ENCODE measurements around the gene CABP2. TPM values are rescaled to one million over a fixed set of nuclear protein-coding genes. Genes with fewer than 3 reads are reported as not detected.
"Not testable (repeated sequence)": the region's sequence is repeated elsewhere in the genome, so short reads cannot be mapped to it uniquely, and the experiment has no call there.

Gene CABP2
- total RNA-seq, 2 donors from 2014 or later: not detected

DNA sequence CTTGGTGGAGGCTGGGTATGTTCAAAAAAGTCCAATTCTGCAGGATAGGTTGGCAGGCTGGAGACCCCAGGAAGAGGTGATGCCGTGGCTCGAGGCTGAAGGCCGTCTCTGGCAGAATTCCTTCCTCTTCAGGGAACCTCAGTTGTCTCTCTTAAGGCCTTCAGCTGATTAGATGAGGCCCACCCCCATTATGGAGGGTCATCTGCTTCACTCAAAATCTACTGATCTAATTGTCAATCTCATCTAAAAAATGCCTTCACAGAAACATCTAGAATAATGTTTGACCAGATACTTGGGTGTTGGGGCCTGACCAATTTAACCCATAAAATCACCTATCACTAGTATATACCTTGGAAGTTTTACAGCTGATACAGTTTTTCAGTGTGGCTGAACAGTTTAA is 33.0 kb upstream of the CABP2 start:
- H3K4me3 Mint-ChIP-seq: no peak overlapping the region
- Histone ChIP-seq H3K9ac (ENCODE audit: extremely low read depth, low read length, poor library complexity, severe bottlenecking) (no peak overlapping the region), H3K36me3 (ENCODE audit: control insufficient read depth, insufficient read depth, low read length) (no peaks in the 10 kb centered on the region), H3K4me3 (ENCODE audit: low read length) (no peak overlapping the region), H3K4me1 (ENCODE audit: control insufficient read depth, insufficient read depth, low read length) (no peaks in the 10 kb centered on the region), H3K27ac (ENCODE audit: low read depth, low read length) (no peak overlapping the region), H3K27me3 (ENCODE audit: control insufficient read depth, insufficient read depth, low read length, poor library complexity, severe bottlenecking) (no peaks in the 10 kb centered on the region), H3K9me3 (ENCODE audit: control insufficient read depth, low read length) (peaks cover 15% of the 10 kb centered on the region)
- no peak overlapping the region for H3K27ac Mint-ChIP-seq
- WGBS, 2 experiments (ENCODE audit: insufficient coverage in 1 of 2, insufficient read length in 1 of 2): 88 to 94% methylated on average over 3 of the region's 3 CpGs
- H3K9me3 Mint-ChIP-seq: peaks cover 17% of the 10 kb centered on the region
- TF ChIP-seq, protein P1, sequence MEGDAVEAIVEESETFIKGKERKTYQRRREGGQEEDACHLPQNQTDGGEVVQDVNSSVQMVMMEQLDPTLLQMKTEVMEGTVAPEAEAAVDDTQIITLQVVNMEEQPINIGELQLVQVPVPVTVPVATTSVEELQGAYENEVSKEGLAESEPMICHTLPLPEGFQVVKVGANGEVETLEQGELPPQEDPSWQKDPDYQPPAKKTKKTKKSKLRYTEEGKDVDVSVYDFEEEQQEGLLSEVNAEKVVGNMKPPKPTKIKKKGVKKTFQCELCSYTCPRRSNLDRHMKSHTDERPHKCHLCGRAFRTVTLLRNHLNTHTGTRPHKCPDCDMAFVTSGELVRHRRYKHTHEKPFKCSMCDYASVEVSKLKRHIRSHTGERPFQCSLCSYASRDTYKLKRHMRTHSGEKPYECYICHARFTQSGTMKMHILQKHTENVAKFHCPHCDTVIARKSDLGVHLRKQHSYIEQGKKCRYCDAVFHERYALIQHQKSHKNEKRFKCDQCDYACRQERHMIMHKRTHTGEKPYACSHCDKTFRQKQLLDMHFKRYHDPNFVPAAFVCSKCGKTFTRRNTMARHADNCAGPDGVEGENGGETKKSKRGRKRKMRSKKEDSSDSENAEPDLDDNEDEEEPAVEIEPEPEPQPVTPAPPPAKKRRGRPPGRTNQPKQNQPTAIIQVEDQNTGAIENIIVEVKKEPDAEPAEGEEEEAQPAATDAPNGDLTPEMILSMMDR (conservative IDR thresholded peaks at IDR 0.05): no peak
- H3K4me1 Mint-ChIP-seq: no peaks in the 10 kb centered on the region
- peaks cover 6% of the 10 kb centered on the region for H3K27me3 Mint-ChIP-seq (ENCODE audit: insufficient read depth)
- no peak for DNase-seq
- H3K36me3 Mint-ChIP-seq (ENCODE audit: low read depth): peaks cover 4% of the 10 kb centered on the region

DNA sequence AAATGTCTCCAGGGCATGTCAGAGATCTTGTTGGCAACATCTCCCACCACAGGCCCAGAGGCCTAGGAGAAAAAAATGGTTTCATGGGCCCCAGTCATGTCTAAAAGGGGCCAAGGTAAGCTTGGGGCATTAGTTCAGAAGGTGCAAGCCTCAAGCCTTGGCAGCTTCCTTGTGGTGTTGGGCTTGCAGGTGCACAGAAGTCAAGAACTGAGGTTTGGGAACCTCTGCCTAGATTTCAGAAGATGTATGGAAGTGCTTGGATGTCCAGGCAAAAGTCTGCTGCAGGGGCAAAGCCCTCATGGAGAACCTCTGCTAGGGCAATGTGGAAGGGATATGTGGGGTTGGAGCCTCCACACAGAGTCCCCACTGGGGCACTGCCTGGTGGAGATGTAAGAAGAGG is 28.5 kb upstream of the CABP2 start:
- peaks cover 33% of the 10 kb centered on the region for H3K9me3 Mint-ChIP-seq
- H3K36me3 ChIP-seq (ENCODE audit: control insufficient read depth, insufficient read depth, low read length); H3K27me3 Mint-ChIP-seq (ENCODE audit: insufficient read depth); H3K4me1 ChIP-seq (ENCODE audit: control insufficient read depth, insufficient read depth, low read length); H3K27me3 ChIP-seq (ENCODE audit: control insufficient read depth, insufficient read depth, low read length, poor library complexity, severe bottlenecking); H3K4me3 ChIP-seq (ENCODE audit: low read length); H3K9ac ChIP-seq (ENCODE audit: extremely low read depth, low read length, poor library complexity, severe bottlenecking); H3K27ac Mint-ChIP-seq; H3K4me1 Mint-ChIP-seq; H3K27ac ChIP-seq (ENCODE audit: low read depth, low read length); H3K4me3 Mint-ChIP-seq; DNase-seq; H3K36me3 Mint-ChIP-seq (ENCODE audit: low read depth): not testable (repeated sequence)
- H3K9me3 ChIP-seq (ENCODE audit: control insufficient read depth, low read length): peaks cover 26% of the 10 kb centered on the region

DNA sequence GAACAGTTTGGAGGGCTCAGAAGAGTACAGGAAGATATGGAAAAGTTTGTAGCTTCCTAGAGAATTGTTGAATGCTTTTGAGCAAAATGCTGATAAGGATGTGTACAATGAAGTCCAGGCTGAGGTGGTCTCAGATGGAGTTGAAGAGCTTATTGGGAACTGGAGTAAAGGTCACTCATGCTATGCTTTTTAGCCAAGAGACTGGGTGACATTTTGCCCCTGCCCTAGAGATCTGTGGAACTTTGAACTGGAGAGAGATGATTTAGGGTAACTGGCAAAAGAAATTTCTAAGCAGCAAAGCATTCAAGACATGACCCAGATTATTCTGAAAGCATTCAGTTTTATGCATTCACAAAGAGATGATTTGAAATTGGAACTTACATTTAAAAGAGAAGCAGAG is 27.9 kb upstream of the CABP2 start:
- no peak overlapping the region for H3K9ac ChIP-seq (ENCODE audit: extremely low read depth, low read length, poor library complexity, severe bottlenecking)
- Mint-ChIP-seq H3K27me3 (ENCODE audit: insufficient read depth) (peaks cover 14% of the 10 kb centered on the region), H3K9me3 (peaks cover 33% of the 10 kb centered on the region), H3K4me1 (no peaks in the 10 kb centered on the region), H3K36me3 (ENCODE audit: low read depth) (peaks cover 4% of the 10 kb centered on the region), H3K27ac (no peak overlapping the region), H3K4me3 (no peak overlapping the region)
- TF ChIP-seq, protein P1 (conservative IDR thresholded peaks at IDR 0.05): no peak
- DNase-seq: no peak
- H3K4me3 ChIP-seq (ENCODE audit: low read length): no peak overlapping the region
- no peaks in the 10 kb centered on the region for H3K4me1 ChIP-seq (ENCODE audit: control insufficient read depth, insufficient read depth, low read length)
- no peak overlapping the region for H3K27ac ChIP-seq (ENCODE audit: low read depth, low read length)
- no peaks in the 10 kb centered on the region for H3K27me3 ChIP-seq (ENCODE audit: control insufficient read depth, insufficient read depth, low read length, poor library complexity, severe bottlenecking)
- no peaks in the 10 kb centered on the region for H3K36me3 ChIP-seq (ENCODE audit: control insufficient read depth, insufficient read depth, low read length)
- H3K9me3 ChIP-seq (ENCODE audit: control insufficient read depth, low read length): peaks cover 26% of the 10 kb centered on the region

DNA sequence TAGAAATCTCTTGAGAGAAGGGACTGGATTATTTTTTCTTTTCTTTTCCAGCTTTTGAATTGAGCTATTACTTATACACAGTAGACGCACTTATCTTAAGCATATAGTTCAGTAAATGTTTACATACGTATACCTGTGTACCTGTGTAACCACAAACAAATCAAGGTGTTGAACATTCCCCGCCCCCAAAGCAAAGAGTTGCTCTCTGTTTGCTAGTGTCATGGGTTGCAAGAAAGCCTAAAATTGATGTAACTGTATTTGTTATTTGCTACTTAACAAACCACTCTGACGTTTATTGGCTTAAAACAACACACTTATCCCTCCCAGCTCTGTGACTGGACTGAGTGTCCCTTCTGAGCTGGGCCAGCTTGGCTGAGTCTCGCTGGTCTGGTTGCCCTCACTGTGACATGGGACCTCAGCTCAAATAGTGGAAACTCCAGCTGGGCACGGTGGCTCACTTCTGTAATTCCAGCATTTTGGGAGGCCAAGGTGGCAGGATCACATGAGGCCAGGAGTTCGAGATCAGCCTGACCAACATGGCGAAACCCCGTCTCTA is 25.4 kb upstream of the CABP2 start:
- H3K4me3 Mint-ChIP-seq: no peak overlapping the region
- Histone ChIP-seq H3K27ac (ENCODE audit: low read depth, low read length) (no peak overlapping the region), H3K27me3 (ENCODE audit: control insufficient read depth, insufficient read depth, low read length, poor library complexity, severe bottlenecking) (no peaks in the 10 kb centered on the region), H3K4me1 (ENCODE audit: control insufficient read depth, insufficient read depth, low read length) (no peaks in the 10 kb centered on the region), H3K36me3 (ENCODE audit: control insufficient read depth, insufficient read depth, low read length) (no peaks in the 10 kb centered on the region), H3K4me3 (ENCODE audit: low read length) (no peak overlapping the region), H3K9me3 (ENCODE audit: control insufficient read depth, low read length) (peaks cover 26% of the 10 kb centered on the region), H3K9ac (ENCODE audit: extremely low read depth, low read length, poor library complexity, severe bottlenecking) (no peak overlapping the region)
- no peak overlapping the region for H3K27ac Mint-ChIP-seq
- H3K27me3 Mint-ChIP-seq (ENCODE audit: insufficient read depth): peaks cover 14% of the 10 kb centered on the region
- TF ChIP-seq, protein P1 (conservative IDR thresholded peaks at IDR 0.05): no peak
- H3K9me3 Mint-ChIP-seq: peaks cover 31% of the 10 kb centered on the region
- no peak for DNase-seq
- WGBS, 2 experiments (ENCODE audit: insufficient coverage in 1 of 2, insufficient read length in 1 of 2): 92 to 94% methylated on average over 3 to 8 of the region's 9 CpGs
- H3K36me3 Mint-ChIP-seq (ENCODE audit: low read depth): peaks cover 4% of the 10 kb centered on the region
- H3K4me1 Mint-ChIP-seq: no peaks in the 10 kb centered on the region

DNA sequence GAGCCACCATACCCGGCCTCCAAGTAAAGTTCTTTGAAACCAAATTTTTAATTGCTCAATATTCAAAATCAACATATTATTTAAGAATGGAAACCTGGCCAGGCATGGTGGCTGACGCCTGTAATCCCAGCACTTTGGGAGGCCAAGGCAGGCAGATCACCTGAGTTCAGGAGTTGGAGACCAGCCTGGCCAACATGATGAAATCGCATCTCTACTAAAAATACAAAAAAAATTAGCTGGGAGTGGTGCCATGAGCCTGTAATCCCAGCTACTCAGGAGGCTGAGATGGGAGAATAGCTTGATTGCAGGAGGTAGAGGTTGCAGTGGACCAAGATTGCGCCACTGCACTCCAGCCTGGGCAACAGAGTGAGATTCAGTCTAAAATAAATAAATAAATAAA is 24.9 kb upstream of the CABP2 start:
- not testable (repeated sequence) for H3K4me1 ChIP-seq (ENCODE audit: control insufficient read depth, insufficient read depth, low read length); H3K9ac ChIP-seq (ENCODE audit: extremely low read depth, low read length, poor library complexity, severe bottlenecking); H3K4me1 Mint-ChIP-seq; H3K36me3 ChIP-seq (ENCODE audit: control insufficient read depth, insufficient read depth, low read length); H3K27ac ChIP-seq (ENCODE audit: low read depth, low read length); DNase-seq; H3K4me3 ChIP-seq (ENCODE audit: low read length); H3K4me3 Mint-ChIP-seq; H3K27me3 ChIP-seq (ENCODE audit: control insufficient read depth, insufficient read depth, low read length, poor library complexity, severe bottlenecking); H3K27ac Mint-ChIP-seq; H3K36me3 Mint-ChIP-seq (ENCODE audit: low read depth)
- peaks cover 26% of the 10 kb centered on the region for H3K9me3 ChIP-seq (ENCODE audit: control insufficient read depth, low read length)
- Mint-ChIP-seq H3K27me3 (ENCODE audit: insufficient read depth) (peaks cover 14% of the 10 kb centered on the region), H3K9me3 (peaks cover 31% of the 10 kb centered on the region)
- 88 to 90% methylated on average over 1 to 3 of the region's 4 CpGs for WGBS, 2 experiments (ENCODE audit: insufficient coverage in 1 of 2, insufficient read length in 1 of 2)

Data from endodermal cell (in vitro differentiated cells).